HG02642 (cell line): ENCODE data around the gene FRMD4A.
"Not testable (repeated sequence)": the region's sequence is repeated elsewhere in the genome, so short reads cannot be mapped to it uniquely, and the experiment has no call there.

Source experiments
- ATAC-seq: cut with Tn5 transposase; IDR thresholded peaks from one replicate; pipeline ENCODE4 v1.9.1; 2021; ENCODE audit warnings: mild to moderate bottlenecking; ENCODE audit not compliant: unreplicated experiment, poor library complexity

Gene FRMD4A

DNA sequence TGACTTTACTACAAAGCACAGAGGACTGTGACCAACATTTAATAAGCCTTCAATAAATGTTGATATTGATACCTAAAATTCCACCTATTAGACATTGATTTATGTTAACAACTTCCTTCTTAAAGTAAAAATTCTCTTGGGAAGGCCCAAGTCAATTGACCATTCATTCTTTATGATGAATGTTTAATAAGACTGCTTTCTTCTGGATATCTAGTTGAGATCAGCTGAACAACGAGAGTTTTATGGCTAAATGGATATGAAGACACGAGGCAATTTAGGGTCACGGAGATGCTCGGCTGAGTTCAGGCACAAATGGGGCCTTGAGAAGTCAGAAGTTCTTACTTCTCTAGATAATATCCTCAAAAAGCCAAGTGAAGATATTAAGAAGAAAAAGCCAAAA lies 258.8 kb downstream of the FRMD4A start:
- no peak for ATAC-seq

DNA sequence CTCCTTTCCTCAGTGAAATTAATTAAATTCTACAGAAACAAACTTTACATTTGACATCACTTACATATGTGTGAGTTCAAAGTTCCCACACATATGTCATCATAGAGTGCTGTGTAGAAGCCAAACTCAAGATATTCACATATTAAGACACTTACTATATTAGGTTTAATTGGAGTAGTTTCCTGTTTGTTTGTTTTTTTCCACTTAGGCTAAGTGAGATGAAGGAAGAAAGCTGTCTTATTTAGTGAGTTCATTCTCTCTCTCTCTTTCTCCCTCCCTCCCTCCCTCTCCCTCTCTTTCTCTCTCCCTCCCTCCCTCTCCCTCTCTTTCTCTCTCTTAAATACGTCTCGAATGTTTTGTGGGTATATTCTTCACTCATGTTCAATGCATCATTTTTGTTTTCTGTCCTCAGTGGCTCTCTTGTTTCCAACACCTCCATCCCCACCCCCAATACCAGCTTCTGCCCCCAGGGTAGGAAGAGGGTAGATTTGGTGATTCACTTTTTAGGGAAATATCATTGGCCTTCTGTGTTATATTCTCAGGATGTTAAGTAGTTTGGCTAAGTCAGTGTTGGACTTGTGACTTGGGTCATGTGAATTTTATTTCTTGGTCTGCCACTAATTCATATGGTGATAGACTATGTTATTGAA lies 262.0 kb downstream of the FRMD4A start:
- ATAC-seq = no peak

DNA sequence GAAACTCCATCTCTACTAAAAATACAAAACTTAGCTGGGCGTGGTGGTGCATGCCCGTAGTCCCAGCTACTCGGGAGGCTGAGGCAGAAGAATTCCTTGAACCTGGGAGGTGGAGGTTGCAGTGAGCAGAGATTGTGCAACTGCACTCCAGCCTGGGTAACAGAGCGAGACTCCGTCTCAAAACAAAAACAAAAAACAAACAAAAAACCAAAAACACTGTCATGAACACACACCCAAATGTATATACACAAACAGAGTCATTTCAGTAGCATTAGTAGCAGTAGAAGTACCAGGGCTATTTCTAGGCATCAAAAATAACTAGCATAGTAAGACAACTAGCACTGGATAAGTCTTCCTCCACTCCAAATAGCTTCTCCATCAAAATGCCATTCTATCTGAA lies 263.1 kb downstream of the FRMD4A start:
- not testable (repeated sequence) for ATAC-seq

DNA sequence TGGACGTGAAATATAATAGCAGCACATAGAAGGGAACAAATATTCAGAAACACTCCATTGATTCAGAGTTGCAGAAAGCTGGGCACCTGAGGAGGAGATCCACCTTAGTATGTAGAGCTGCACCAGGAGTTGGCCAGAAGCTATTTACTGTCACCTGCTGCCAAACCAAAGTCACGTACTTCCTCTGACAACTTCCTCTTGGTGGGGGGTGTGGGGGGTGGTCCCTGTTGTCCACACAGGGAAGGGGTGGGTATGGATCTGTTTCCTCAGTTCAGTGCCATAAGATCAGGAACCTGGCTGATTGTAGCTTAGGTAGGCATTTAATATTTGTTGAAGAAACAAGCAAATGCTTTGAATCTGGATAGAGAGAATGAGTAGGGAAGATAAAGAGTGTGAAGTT lies 264.6 kb downstream of the FRMD4A start:
- no peak for ATAC-seq

DNA sequence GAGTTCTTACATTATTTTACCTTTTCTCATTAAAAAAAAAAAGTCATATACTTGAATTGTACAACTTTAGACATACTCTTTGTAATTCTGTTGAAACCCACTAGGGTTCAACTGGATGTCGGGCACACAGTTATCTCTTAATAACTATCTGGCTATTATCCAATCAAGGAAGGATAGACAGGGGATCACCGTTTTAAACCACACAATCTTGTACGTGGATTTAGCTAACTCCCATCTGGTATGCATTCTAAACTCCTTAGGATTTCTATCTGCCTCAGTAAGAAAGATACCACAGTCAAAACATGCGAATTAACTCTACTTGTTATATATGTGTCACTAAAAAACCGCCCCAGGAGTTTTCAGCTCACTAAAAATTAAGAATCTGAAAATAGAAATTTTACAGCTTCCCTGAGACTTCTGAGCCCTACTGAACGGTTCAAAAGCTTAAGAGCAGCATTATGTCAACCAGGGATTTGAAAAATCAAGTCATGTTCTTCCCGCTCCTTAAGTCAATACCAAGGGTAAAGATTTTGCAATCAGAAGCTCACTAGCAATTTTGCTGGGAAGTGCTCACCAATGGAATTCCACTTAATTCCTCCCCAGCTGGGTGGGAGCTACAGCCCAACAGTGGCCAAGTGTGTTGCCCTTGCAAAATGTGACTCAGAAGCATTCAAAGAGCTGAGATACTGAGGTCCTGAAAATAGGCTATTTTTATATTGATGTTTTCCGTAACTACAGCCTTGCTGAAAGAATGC lies 267.0 kb downstream of the FRMD4A start:
- ATAC-seq = no peak

DNA sequence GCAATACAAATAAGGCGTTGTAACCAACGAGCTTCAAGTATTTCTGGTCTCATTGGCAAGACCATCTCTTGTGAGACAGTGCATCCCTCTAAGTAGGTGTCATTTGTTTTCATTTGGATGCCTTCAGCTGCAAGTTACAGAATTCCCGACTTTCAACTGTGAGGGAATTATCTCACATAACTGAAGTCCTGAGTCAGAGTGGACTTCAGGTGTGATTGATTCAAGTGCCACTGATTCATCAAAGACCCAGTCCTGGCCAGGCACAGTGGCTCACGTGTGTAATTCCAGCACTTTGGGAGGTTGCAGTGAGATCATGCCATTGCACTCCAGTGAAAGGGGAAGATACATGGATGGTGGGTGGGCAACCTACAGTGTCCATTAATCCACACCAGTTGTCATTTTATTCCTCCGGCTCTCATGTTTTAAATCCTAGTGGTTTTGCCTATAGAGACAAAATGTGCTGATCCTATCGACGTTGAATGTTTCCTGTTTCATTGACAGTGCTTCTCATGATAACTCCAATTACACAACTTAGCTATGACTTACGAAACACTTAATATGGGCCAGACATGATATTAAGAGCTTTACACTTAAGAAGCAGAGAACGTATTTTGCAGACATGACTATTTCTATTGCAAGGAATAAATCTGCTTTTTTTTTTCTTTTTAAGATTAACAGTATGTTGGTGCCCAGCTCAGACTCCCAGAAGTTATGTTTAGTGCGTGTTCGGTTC lies 268.0 kb downstream of the FRMD4A start:
- ATAC-seq = no peak

DNA sequence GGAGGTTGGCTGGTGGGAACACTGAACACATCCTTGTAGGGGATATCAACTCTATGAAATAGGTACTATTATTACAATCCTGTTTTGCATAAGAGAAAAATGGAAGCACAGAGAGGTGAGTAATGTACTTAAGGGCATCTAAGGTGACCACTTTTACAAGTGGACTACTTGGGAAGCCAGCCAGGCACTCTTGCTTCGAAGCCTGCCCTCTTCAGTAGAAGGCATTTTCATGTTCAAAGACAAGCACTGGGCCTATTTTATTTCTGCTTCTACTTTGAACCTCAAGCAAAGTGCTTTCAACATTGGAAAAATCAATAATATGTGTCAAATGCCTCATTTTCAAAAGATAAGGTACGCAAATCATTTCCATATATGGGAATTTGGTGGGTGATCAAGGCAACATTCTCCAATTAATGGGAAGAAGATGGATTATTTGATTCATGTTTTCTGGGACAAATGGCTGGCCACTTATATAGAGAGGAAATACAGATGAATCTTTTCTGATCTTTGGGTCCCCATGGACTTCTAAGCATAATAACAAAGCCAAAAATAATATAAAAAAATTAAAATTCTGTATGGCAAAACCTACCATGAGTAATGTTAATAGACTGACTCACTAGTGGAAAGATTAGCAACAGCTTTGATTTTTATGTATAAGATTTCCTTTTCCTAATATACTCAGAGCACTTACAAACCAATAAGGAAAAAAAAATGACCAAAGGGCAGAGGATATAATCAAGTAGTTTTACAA lies 270.2 kb downstream of the FRMD4A start:
- no peak for ATAC-seq

DNA sequence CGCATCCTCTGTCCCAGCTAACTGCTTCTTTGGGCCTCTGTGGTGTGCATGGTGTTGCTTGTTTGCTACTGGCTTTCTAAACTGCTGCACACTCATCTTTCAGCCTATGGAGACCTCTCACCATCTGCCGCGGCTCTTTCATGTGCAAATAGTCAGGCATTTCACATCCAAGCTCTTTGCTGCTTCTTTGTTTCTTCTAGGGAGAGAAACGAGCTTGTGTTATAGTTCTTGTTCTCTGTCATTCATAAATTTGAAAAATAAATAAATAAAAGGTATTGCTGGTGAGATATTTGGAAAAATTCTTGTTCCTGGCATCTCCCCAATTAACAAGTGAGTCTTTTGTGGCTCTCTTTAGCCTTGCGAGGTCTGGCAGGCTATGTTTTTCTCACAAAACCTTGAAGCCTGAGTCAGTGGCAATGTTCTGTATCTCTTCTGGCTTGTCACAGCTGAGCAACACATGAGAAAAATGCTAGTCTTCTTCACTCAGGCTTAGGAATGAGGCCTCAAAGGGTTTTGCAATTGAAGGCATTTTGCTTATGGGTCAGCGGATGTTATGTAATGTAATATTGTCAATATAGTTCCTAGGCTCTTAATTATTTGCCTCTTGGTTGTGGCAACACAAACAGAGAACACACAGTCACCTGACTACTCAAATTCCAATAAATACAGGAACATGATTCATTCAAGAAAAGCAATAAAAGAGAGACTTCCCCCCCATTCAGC lies 274.0 kb downstream of the FRMD4A start:
- no peak for ATAC-seq

DNA sequence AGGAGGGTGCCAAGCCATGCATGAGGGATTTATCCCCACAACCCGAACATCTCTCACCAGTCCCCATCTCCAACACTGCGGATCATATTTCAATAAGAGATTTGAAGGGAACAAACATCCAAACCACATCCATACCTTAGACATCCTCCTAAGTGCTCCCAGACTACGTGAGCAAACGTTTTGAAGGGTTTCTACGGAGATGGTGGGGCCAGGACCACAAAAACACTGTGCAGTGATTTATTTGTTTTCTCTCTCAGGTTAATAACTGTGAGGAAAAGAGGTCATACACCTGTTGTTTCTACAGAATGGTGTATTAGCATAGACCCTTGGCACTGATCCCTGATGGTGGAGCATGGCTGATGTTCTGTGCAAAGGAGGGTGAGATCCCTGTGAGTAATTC lies 277.8 kb downstream of the FRMD4A start:
- ATAC-seq = no peak

DNA sequence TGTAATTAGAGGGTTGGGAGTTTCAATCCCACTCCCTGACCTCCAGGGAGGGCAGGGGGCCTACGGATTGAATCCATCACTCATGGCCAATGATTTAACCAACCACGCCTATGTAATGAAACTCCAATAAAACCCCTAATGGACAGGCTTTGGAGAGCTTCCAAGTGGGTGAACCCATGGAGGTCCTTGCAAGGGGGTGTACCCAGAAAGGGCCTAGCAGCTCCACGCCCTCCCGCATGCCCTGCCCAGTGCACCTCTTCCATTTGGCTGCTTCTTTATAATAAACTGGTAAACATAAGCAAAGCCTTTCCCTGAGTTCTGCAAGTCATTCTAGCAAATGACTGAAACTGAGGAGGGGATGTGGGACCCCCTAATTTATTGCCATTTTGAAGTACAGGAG lies 280.1 kb downstream of the FRMD4A start:
- ATAC-seq = no peak

DNA sequence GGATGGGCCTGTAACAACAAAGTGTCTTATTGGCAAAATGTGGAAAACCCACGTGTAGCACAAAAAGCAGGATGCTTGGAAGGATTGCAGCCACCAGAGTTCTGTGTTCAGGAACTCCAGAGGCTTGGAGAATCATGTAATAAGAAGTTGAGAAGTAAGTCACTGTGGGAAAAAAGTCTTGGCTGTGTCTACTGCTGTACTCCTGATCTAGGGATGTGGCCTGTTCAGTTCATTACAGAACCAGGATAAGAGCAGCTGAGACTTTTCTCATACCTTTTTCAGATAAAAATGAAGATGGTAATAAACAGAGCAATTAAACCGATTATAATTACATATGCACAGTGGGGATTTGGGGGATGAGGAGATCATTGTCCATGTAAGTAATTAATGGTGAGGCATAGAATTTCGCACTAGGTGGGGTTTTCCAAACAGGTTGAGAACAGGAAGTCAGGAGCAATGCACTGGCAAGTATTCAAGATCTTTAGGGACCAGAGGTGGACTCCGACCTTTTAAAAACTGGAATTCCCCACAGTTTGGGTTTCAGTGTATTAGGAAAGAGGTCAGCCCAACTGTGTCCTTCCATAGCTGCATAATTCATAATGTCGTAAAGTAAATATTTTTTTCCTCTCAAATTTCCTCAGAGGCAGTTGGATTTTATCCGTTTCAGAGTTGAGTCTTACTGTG lies 281.7 kb downstream of the FRMD4A start:
- no peak for ATAC-seq

DNA sequence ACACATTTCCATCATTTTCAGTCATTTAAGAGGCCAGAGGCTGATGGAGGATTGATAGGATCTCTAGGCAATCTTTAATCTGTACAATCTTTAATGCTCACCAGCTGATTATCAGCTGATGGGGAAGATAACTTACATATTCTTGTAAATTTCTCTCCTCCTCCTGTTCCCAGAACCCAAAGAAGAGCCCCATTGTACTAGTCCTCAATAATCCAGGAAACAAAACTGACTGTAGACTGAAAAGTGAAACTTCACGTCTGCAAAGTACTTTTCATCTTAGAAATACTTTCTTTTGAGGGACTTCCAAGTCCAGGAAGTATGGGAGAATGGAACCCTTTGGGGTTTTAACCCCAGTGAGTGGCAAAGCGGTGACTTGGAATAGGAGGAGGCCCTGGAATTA lies 283.3 kb downstream of the FRMD4A start:
- no peak for ATAC-seq

DNA sequence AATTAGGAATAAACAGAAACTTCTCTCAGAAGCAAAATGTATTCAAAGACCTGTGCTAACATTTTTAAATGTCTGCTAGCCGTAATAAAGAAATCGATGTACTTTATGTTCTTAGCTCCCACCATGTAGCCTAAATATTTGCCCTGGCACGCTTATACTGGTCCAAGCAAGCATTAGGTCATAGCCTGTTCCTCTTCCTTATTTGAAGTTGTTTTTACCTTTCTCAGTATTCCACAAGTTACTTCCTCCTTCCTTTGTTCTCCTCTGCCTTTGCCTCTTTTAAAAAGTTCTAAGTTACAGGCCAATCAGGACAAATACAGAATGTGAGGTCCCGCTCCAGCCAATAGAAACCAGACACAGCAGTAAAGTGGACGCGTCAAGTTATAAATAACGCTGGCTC lies 288.7 kb downstream of the FRMD4A start:
- ATAC-seq = not testable (repeated sequence)

DNA sequence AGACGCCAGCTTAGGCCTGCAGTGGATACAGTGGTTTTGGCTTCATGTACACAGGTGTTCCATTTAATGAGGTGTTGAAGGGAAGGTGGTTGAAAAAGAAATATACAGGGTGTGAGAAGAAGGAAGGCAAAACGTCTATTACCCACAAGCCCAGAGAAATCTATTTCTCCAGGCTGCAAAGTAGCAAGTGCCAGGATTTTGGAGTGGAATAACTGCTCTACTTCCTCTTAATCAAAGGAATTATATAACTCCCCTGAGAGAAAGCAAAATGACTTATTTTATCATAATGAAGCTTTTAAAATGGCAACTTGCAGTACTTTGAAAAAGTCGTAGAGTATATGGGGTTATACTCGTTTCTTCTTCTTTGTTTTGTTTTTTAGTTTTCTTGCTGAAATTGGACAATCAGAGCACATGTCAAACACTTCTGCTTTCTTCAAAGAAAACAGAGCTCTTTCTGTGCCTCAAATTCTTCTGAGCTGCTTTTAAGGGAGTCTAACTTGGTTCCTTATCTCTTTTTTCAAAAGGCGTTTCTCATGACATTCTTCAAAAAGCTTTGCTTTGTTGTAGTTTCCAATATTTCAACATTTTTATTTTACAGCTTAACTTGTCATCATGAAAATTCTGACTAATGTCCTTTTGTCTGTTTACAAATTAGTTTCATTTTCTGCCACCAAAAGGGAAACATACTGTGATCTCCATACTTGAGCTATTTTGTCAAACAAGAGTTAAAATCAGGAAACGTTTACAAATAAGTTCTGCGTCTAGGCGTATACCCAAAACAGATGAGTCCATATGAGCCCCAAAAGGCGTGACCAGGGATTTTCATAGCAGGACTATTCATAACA lies 289.7 kb downstream of the FRMD4A start:
- no peak for ATAC-seq

DNA sequence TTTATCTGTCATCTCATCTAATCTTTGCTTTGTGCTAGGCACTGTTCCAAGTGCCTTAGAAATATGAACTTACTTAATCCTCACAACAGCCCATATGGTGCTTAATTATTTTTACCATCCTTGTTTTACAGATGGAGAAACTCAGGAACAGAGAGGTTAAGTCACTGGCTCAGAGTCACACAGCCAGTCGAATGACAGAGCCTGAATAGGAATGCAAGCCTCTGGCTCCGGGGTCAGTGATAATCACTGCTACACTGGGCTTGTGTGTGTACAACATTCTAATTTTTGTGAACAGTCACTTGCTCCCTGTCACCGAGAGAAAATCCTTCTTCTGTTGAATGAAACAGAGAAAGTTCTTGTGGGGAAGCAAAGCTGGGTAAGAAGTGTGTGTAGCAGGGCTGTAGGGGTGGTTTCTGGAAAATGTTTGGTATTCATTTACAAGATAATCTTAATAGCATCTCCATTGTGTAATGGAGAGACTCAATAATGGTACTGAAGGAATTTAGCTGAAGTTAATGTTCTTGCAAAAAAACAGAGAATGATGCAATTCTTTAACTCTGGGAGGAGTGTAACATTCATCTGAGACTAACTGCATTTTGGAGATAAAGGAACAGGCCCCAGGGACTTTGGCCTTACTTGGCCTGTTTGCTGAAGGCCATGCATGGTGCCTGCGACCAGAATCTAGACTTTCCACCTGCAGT lies 290.6 kb downstream of the FRMD4A start:
- no peak for ATAC-seq

DNA sequence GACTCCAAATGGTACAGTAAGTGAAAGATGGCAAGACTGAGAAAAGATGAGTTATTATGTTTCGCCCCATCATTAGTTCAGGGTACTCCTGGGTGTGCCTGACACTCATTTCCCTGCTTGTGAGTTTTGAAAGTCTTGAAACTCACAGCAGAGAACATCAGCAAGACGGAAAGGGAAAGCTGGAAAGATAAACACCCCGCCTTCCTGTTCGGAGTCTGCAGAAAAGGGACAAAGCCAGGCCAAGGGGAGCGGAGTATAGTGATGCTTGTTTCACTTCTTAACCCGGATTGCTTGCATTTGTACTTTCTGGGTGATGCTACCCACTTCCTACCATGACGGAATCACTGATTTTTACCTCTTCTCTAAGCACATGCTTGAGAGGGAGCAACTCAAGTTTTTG lies 294.5 kb downstream of the FRMD4A start:
- ATAC-seq = no peak

DNA sequence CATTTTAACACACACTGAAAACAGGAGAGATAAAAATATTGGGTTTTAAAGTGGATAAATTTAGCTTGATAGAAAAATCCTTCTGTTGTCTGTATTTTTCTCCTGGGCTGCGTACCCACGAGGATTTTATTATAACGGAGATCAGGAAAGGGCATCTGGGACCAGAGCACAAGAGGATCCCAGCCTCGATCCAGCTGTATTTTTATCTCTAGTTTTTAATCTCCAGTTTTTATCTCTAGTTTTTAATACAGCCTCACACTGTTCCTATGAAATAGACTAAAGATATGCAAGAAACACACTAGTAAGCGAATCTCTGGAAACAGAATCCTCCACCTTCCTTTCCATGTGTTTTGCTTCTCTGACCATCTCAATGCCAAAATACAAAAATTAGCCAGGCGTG lies 295.2 kb downstream of the FRMD4A start:
- no peak for ATAC-seq

DNA sequence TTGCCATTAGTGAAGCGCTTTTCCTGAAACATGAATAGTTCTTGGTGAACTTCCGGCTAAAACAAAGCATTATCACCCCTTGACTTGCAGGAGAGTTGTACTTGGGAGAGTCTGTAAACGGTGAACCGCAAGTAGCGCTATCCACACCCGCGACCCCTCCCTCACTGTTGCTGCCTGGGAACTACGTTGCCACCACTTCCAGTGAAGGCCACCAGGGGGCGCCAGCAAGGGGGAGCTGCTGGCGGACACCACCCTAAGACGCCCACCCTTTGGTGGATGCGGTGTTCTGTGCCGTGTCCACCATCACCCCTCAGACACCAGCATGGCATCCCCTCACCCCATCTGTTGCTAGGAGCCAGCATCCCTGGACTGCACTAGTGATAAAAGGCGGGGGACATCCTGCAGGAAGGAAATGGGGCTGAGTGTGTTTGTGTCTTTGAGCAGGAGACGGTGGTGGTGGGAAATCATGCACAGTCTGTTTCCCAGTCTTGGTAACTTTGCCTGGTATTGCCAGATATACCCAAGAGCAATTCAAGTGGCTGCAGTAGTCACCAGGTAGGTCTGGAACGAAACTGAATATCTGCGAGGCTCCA lies 298.2 kb downstream of the FRMD4A start:
- peak; percentile 45 for ATAC-seq
